HUES48 (cell line): ENCODE results near the gene ARHGAP22.
A peak's percentile ranks its signal among the peaks of the same experiment; 100 is the strongest.

ENCODE experiments used
- H3K27ac ChIP-seq: one replicate; pipeline ENCODE4 v1.7.0; 2013; ENCODE audit warnings: low read depth, low read length, inconsistent platforms
- H3K27me3 ChIP-seq: 2 replicates; pipeline ENCODE4 v1.6.1; 2013; ENCODE audit warnings: mild to moderate bottlenecking, low read length; ENCODE audit not compliant: control insufficient read depth, insufficient read depth
- H3K36me3 ChIP-seq: 2 replicates; pipeline ENCODE4 v1.6.1; 2013; ENCODE audit warnings: low read length; ENCODE audit not compliant: control insufficient read depth, insufficient read depth
- H3K4me1 ChIP-seq: 2 replicates; pipeline ENCODE4 v1.6.1; 2013; ENCODE audit warnings: mild to moderate bottlenecking, low read length; ENCODE audit not compliant: control insufficient read depth, insufficient read depth
- H3K4me3 ChIP-seq: 2 replicates; pipeline ENCODE4 v1.5.1; 2013; ENCODE audit warnings: mild to moderate bottlenecking, low read depth, low read length
- H3K9ac ChIP-seq: 2 replicates; pipeline ENCODE4 v1.6.1; 2013; ENCODE audit warnings: mild to moderate bottlenecking, low read depth, low read length, moderate library complexity
- H3K9me3 ChIP-seq: 2 replicates; pipeline ENCODE4 v1.6.1; 2013; ENCODE audit warnings: low read length; ENCODE audit not compliant: control insufficient read depth, insufficient read depth

ARHGAP22 gene

DNA sequence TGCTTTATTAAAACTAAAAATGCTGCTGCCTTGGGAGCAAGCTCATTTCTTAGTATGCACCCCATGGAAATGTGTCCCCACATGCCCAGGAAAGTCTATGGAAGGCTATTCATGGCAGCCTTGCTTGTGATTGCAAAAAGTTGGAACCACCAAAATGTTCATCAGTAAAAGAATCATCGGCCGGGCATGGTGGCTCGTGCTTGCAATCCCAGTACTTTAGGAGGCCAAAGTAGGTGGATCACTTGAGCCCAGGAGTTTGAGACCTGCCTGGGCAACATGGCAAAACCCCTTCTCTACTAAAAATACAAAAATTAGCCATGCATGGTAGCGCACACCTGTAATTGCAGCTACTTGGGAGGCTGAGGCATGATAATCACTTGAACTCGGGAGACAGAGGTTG is 79.8 kb downstream of the ARHGAP22 start:
- Histone ChIP-seq H3K27ac (no peak overlapping the region), H3K9me3 (no peaks in the 10 kb centered on the region), H3K27me3 (peaks cover 7% of the 10 kb centered on the region), H3K36me3 (no peaks in the 10 kb centered on the region), H3K4me3 (no peak overlapping the region), H3K9ac (no peak overlapping the region), H3K4me1 (peaks cover 29% of the 10 kb centered on the region)

DNA sequence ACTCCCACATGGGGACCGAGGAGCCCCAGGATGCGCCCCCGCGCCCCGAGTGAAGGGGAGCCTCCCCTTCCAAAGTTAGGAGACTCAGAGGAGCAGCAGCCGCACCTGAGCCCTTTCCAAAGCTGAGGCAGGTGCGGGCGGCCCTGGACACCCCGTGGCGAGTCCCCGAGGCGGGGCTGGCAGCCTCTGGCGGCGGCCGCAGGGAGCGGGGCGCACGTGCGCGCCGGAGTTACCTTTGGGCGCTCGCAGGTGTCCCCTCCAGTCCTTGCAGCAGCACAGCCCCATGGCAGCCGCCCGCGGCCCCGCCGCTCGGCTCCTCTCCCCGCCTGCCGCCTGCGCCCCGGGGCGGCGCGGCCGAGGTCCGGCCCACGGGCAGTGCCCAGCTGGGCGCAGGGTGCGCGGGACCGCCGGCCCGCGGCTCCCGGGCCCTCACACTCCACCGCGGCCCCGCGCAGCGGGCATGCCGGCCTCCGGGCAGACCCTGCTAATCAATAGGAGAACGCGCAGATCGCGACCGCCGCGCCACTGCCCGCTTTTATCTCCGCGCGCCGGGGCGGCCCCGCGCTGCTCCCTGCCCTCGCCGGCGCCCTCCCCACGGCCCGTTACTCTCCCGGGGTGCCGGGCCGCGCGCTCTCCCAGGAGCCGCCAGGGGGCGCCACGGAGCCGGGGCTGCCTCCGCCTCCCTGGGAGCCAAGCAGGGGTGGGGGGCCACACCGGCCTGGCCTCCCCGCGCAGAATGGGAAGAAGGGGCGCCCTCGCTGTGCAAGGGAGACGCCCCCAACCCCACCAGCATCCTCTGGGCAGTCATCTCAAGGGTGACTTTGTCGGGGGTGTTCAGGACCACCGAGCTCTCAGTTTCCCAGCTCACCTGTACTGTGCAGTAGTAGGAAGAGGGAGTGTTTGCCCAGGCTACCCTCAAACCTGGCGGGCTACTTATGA is 80.8 kb downstream of the ARHGAP22 start:
- Histone ChIP-seq H3K27ac (peak overlapping the region; percentile 39), H3K4me1 (peaks cover 29% of the 10 kb centered on the region), H3K9ac (0 out of 2 replicates have a peak overlapping the region, but pooled peaks have one; percentile 19), H3K4me3 (peak overlapping the region; percentile 83), H3K9me3 (no peaks in the 10 kb centered on the region), H3K27me3 (peaks cover 7% of the 10 kb centered on the region), H3K36me3 (no peaks in the 10 kb centered on the region)

DNA sequence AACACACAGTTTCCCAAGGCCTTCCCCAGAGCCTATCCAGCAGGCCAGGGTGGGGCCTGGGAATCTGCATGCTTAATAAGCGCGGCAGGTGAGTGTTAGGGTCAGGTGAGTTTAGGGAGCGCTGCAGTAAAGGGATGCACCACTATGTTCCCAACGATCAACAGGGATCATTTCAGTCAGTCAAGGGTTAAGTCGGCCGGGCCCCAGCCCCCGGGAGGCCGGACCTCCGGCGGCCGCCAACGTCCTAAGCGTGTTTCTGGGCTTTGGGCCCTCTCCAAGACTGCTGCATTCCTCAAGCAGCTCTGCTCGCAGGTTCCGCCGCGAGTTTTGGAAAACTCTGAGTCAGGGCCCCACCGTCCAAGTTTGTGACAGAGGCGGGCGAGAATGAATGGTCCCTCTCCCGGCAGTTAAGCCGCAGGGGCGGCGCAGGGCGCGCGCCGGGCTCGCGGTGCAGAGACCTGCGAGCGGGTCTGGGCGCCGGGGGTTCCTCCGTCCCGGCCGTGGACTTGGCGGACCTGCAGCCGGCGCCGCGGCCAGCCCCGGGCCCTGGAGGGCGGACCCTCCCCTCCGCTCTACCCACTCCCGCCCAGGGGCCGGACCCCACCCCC is 81.6 kb downstream of the ARHGAP22 start:
- Histone ChIP-seq H3K27me3 (peaks cover 7% of the 10 kb centered on the region), H3K4me3 (peak overlapping the region; percentile 83), H3K9ac (peak overlapping the region; percentile 46; the same call in 1 of the 2 replicates), H3K9me3 (no peaks in the 10 kb centered on the region), H3K27ac (peak overlapping the region; percentile 39), H3K36me3 (no peaks in the 10 kb centered on the region), H3K4me1 (peaks cover 29% of the 10 kb centered on the region)

DNA sequence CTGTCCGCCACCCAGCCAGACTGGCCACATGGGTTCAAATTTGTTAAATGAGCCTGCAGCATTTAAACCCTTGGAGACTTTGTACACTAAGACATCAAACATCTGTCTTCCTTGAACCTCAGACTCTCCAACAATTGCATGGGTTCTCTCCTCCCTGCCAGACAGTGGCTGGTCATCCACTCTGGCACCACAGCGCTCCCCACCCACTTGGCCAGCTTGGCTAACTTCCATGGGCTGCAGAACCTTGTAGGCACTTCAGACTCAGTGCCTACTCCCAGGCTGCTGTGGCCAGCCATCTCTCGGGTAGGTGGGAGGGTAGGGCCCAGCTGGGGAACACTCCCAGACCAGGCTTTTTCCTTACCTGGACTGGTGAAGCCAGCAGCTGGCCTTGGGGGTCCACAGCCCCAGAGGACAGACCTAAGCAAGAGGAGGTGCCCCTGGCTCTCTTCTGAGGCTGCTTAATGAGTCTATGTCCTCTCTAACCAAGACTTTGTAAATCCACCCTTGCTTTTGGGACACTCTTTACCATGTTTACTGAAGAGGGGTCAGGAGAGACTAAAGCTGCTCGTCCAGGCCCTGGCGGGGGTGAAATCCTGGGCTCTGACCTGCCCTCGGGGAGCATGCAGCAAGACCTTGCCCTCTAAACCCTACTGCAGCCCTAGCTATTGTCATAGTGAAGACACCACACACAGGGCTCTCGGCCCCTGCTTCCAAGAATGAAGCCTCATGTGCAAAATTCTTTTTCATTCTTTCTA is 82.7 kb downstream of the ARHGAP22 start:
- Histone ChIP-seq H3K27me3 (peaks cover 7% of the 10 kb centered on the region), H3K9me3 (no peaks in the 10 kb centered on the region), H3K9ac (no peak overlapping the region), H3K27ac (no peak overlapping the region), H3K4me1 (peaks cover 29% of the 10 kb centered on the region), H3K4me3 (no peak overlapping the region), H3K36me3 (no peaks in the 10 kb centered on the region)

DNA sequence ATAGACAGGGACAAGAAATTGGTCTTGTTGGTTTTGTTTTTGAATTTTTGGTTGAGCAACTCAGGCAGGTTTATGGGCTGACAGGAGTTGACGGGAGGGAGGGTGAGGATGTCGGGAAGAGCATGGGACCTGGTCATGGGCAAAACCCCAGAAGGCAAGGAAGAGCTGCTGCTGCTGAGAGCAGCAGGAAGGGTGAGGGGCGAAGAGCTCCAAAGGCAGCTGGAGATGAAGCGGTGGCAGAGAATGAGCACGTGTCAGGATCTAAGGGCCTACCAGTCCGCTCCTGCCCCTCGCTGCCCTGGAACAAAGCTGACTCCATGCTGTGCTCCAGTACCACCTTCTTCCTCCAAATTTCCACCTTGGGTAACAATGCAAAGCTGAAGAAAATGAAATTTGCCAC is 84.3 kb downstream of the ARHGAP22 start:
- peaks cover 19% of the 10 kb centered on the region for H3K4me1 ChIP-seq
- H3K27me3 ChIP-seq = peaks cover 7% of the 10 kb centered on the region
- no peaks in the 10 kb centered on the region for H3K36me3 ChIP-seq
- no peaks in the 10 kb centered on the region for H3K9me3 ChIP-seq
- no peak overlapping the region for H3K9ac ChIP-seq
- no peak overlapping the region for H3K4me3 ChIP-seq
- H3K27ac ChIP-seq = no peak overlapping the region

DNA sequence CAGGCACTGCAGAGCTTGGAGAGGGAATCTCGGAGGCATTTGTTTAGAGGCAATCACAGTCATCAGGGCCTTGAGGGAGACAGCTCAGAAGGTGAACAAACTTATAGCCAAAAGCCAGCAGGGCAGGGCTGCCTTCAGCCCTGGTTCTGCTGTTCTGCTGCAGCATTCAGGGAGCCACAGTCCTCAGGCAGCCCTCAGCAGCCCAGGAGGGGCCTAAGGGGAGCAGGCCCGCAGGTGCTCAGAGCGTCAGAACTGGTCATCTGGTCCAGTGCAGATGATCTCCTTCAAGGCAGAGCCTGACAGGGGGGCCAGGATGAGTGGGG is 84.7 kb downstream of the ARHGAP22 start:
- no peaks in the 10 kb centered on the region for H3K36me3 ChIP-seq
- H3K27ac ChIP-seq = no peak overlapping the region
- H3K4me1 ChIP-seq = peaks cover 19% of the 10 kb centered on the region
- no peaks in the 10 kb centered on the region for H3K9me3 ChIP-seq
- H3K27me3 ChIP-seq = peaks cover 7% of the 10 kb centered on the region
- no peak overlapping the region for H3K9ac ChIP-seq
- no peak overlapping the region for H3K4me3 ChIP-seq

DNA sequence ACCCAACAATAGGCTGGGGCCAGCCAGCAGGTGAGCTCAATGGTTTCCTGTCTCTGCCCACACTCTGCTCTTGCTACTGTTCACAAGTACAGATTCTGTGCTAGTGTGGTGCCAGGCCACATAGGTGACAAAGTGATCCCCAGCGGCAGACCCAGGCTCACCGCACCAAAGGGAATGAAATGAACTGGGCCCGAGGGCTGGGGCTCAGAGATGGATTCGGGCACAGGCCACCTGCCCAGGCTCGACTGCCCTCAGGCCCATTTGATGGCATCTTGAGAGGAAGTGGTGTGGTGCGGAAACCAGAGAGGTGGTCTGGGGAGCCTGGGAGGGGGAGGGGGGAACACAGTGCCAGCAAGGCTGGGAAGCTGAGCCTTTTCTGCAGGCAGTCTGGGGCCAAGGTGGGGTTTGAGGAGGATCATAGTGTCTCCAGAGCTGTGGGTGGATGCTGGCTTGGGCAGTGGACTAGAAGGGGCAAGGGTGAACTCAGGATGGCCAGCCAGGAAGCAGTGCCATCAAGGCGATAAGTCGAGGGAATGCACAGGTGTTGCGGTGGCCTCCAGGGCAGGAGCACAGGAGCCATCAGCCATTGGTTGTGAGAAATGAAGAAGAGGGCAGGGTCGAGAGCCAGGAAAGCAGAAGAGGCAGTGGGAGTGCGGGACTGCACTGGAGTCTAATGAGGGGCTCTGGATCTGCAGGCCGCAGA is 85.2 kb downstream of the ARHGAP22 start:
- Histone ChIP-seq H3K4me3 (no peak overlapping the region), H3K4me1 (peaks cover 18% of the 10 kb centered on the region), H3K36me3 (no peaks in the 10 kb centered on the region), H3K9me3 (peaks cover 2% of the 10 kb centered on the region; the same call in 1 of the 2 replicates), H3K27ac (no peak overlapping the region), H3K27me3 (peaks cover 3% of the 10 kb centered on the region; the same call in 1 of the 2 replicates), H3K9ac (no peak overlapping the region)

DNA sequence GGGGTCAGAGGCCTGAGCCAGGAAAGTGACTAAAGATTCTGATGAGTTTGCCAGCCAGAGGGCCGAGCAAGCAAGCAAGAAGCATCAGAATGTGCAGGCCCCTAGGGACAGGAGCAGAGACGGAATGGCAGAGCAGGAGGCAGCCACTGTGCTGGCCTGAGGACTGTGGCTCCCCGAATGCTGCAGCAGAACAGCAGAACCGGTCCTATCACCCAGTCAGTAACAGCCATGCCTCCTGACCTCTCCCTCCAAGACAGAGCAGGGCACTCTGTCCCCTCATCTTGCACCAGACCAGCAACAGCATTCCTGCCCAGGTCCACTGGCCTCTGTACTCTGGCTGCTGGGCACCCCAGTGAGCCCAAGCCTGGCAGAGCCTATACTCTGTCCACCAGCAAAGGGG is 85.9 kb downstream of the ARHGAP22 start:
- Histone ChIP-seq H3K9ac (no peak overlapping the region), H3K9me3 (peaks cover 2% of the 10 kb centered on the region; the same call in 1 of the 2 replicates), H3K27ac (no peak overlapping the region), H3K4me1 (peaks cover 16% of the 10 kb centered on the region), H3K27me3 (peaks cover 3% of the 10 kb centered on the region; the same call in 1 of the 2 replicates), H3K4me3 (no peak overlapping the region), H3K36me3 (no peaks in the 10 kb centered on the region)

DNA sequence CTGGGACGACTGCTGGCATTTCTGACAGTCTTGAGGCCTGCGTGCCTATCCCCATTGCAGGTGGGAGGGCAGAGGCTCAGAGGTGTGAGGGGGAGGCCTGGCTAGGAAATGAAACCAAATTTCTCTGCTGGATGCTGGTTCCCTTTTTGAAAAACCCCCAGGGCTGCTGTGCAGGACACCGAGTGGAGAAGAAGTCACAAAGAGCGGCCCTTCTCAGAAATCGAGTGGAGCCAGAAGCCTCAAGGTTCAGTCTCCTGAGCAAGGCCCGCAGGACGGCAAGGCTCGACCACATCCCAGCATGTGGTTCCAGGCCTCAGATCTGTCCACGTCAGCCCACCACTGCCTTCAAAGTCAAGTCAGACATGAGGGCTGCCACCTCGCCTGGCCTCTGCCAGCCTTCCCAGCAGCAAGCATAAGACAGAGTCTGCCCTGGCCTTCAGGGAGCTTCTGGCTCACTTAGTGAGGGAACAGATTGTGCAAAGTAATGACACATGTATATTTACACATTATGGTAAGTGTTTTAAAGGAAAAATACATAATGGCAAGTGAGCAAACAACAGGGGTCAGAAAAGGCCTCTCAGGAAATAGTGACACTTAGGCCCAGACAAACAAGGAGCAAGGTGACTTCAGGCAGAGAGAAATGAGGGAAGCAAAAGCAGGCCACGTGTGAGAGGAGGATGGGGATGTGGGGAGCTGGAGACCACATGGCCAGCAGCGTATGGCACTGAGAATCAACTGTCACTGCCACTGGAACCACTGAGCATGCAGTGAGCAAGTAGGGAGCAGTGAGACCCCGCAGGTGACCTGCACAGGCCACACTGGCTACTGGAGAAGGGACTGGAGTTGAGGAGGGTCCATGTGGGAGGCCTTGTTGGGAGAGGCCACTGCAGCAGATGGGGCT is 86.7 kb downstream of the ARHGAP22 start:
- no peaks in the 10 kb centered on the region for H3K36me3 ChIP-seq
- H3K9me3 ChIP-seq = peaks cover 2% of the 10 kb centered on the region; the same call in 1 of the 2 replicates
- H3K27ac ChIP-seq = no peak overlapping the region
- no peak overlapping the region for H3K4me3 ChIP-seq
- no peak overlapping the region for H3K9ac ChIP-seq
- H3K4me1 ChIP-seq = peaks cover 16% of the 10 kb centered on the region
- H3K27me3 ChIP-seq = peaks cover 3% of the 10 kb centered on the region; the same call in 1 of the 2 replicates
